GM10248 (cell line): Measurements from ENCODE around the gene IL25.

Experiments used
- CTCF ChIA-PET: fragments of 300-600 bp; sonication (Branson Sonifier 250); formaldehyde crosslinking; extraction: SDS; loops from one replicate; lab custom pipeline; 2021; ENCODE audit warnings: antibody characterized with exemption; lab: Yijun Ruan, JAX
- POLR2A ChIA-PET: fragments of 350-650 bp; sonication (Branson Sonifier 250); formaldehyde crosslinking; extraction: SDS; loops from one replicate; lab custom pipeline; 2020; ENCODE audit warnings: antibody characterized with exemption; lab: Yijun Ruan, JAX
- DNase-seq: peaks from one replicate; pipeline ENCODE4 v3.0.0; 2012; ENCODE audit errors: extremely low spot score
- TF ChIP-seq, protein P1 (sequence below): IDR thresholded peaks from 2 replicates; pipeline ENCODE4 v1.5.1; 2012; ENCODE audit warnings: mild to moderate bottlenecking, low read depth; ENCODE audit errors: extremely low read depth, missing control alignments, control extremely low read depth

IL25 gene

DNA sequence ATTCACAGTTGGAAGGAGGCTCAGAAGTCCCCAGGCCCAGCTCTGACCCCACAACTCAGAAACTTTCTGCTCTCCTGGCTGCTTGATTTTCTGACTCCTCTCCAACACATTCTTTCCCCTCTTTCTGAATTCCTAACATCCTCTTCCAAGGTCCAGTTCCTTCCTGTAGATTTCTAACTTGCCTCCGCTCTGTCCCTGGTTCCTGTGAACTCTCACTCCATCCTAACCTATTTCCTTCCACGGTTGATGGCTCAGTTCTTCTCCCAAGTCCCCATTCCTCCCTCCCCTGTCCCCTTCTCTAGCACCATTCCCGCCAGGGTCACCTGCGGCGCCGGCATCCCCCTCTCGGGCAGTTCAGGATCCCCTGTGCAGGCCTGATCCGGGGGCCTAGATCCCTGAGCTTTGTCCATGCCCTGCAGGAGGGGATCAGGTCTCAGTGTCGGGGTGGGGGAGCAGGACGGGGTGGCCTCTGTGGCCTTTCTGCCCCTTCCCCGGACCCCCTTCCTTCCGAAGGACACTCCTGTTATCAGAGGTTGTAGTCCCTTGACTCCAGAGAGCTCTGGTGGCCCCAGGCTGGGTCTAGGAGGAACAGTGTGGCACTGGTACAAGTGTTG is 13.9 kb upstream of the IL25 start:
- ChIA-PET POLR2A (no interaction called here), CTCF (interaction anchor here (1.0 to 1.7 kb wide), 3 partner anchors 9 to 36 kb away, joined by 3 to 5 read pairs (median 3); no protein-coding TSS in a partner anchor)
- DNase-seq, result no peak
- TF ChIP-seq, protein P1, sequence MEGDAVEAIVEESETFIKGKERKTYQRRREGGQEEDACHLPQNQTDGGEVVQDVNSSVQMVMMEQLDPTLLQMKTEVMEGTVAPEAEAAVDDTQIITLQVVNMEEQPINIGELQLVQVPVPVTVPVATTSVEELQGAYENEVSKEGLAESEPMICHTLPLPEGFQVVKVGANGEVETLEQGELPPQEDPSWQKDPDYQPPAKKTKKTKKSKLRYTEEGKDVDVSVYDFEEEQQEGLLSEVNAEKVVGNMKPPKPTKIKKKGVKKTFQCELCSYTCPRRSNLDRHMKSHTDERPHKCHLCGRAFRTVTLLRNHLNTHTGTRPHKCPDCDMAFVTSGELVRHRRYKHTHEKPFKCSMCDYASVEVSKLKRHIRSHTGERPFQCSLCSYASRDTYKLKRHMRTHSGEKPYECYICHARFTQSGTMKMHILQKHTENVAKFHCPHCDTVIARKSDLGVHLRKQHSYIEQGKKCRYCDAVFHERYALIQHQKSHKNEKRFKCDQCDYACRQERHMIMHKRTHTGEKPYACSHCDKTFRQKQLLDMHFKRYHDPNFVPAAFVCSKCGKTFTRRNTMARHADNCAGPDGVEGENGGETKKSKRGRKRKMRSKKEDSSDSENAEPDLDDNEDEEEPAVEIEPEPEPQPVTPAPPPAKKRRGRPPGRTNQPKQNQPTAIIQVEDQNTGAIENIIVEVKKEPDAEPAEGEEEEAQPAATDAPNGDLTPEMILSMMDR, result no peak

DNA sequence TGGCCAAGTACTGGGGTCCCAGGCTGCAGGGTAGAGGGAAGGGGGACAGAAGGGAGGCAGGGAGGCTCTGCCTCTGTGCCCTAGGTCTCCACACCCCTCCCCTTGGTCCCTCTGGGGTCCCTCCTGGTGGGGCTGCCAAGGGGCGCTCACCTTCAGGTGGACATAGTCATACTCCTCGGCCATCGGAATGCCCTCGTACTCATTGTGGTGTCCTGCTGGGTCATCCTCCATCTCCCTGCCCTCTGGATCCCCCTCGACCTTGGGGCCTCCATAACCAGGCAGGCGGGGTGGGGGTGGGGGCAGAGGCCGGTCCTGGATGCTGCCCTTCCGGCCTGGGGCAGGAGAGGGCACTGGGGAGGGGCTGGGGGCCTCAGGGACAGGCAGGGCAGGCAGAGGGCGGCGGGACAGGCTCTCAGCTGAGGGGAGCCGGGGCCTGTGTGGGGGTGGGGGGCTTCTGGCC is 13.4 kb upstream of the IL25 start:
- POLR2A ChIA-PET, result no interaction called here
- CTCF ChIA-PET, result interaction anchor here (1.0 to 1.7 kb wide), 3 partner anchors 9 to 33 kb away, joined by 3 to 5 read pairs (median 5); no protein-coding TSS in a partner anchor
- TF ChIP-seq, protein P1, result no peak
- DNase-seq, result no peak

DNA sequence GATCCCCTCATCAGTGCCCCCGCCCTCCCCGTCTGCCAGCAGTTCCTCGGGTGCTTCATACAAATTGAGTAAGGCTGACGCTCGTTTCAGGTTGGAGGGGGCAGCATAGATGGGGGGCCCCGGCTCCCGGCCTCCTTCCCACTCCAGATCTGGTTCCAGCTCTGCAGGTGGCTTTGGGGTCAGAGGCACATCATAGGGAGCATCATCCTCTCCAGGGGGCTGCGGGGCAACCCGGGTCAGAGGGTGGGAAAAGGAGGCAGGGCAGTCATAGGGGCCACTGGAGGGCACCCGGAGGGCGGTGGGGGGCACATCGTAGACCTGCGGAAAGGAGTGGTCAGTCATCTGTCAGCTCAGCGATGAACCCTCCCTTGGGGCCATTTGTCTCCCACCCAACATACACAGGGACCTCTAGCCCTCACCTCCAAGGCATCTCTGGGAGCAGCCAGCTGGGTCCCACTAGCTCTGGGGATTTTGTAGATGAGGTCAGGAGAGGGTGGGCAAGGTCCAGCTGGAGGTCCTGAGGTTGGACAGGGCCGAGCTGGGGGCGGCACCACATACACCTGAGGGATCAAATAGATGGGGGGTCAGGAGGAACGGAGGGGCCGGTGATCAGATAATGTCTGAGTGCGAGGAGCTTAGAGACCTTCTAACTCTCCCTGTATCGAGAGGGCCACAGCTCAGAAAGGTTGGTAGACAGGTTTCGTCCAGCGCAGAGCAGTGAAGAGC is 12.7 kb upstream of the IL25 start:
- POLR2A ChIA-PET, result no interaction called here
- TF ChIP-seq, protein P1, result no peak
- no peak for DNase-seq
- CTCF ChIA-PET, result interaction anchor here (1.0 to 1.7 kb wide), 4 partner anchors 8 to 239 kb away, joined by 3 to 5 read pairs (median 4); no protein-coding TSS in a partner anchor

GRCh38 chr14:23360496-23360895 is 12.1 kb upstream of the IL25 start:
- ChIA-PET POLR2A (no interaction called here), CTCF (interaction anchor here (0.7 to 1.7 kb wide), 6 partner anchors 8 to 240 kb away, joined by 3 to 5 read pairs (median 4); no protein-coding TSS in a partner anchor)
- TF ChIP-seq, protein P1, result no peak
- no peak for DNase-seq

DNA sequence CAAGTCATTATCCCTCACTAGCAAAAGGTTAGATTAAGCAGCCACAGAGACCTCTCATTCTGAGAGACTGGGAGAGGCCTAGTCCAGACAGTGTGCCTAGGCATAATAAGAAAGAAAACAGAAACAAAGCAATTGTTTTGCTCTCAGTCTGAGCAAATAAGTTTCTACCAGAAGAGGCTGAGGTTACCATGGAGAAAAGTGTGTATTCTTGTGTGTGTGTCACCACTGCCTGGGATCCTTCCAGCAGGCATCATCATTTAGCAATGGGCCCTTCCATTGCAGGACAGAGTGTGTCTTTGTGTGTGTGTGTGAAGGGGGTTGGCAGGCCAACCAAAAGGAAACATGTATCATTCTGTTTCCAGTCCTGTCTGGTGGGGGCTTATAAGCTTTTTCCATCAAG is 11.3 kb upstream of the IL25 start:
- POLR2A ChIA-PET, result no interaction called here

GRCh38 chr14:23361763-23362162 is 10.8 kb upstream of the IL25 start:
- ChIA-PET POLR2A (no interaction called here), CTCF (interaction anchor here (1.1 to 1.5 kb wide), 4 partner anchors 11 to 40 kb away, joined by 3 to 6 read pairs (median 3); partner anchors contain the start of genes IL25 and PABPN1)
- no peak for DNase-seq
- TF ChIP-seq, protein P1, result no peak

More for the DNA sequence above, 11.3 kb upstream of the IL25 start:
- no peak for DNase-seq
- TF ChIP-seq, protein P1, result no peak
- CTCF ChIA-PET, result interaction anchor here (1.1 to 1.5 kb wide), 5 partner anchors 11 to 40 kb away, joined by 3 to 6 read pairs (median 3); partner anchors contain the start of genes IL25 and PABPN1
